Peyer's patch (tissue), 4 donors: Measurements from ENCODE around the gene SWAP70.

Source experiments
- POLR2A ChIP-seq, 2 donors: fragments of 450-650 bp; IDR thresholded peaks; one replicate each; pipeline ENCODE4 v1.5.1; 2017; ENCODE audit warnings: antibody characterized with exemption in 2 of 2, mild to moderate bottlenecking in 2 of 2, moderate library complexity in 2 of 2
- TF ChIP-seq, protein P1 (sequence below), 6 experiments: fragments of 450-650 bp in 4 of 6; fragments of 200-600 bp in 2 of 6; sonication (generic) in 1 of 6; IDR thresholded peaks; one replicate each; pipeline ENCODE4 v1.5.1; 2017 to 2019; ENCODE audit warnings: antibody characterized with exemption in 6 of 6, mild to moderate bottlenecking in 3 of 6, moderate library complexity in 1 of 6

DNA sequence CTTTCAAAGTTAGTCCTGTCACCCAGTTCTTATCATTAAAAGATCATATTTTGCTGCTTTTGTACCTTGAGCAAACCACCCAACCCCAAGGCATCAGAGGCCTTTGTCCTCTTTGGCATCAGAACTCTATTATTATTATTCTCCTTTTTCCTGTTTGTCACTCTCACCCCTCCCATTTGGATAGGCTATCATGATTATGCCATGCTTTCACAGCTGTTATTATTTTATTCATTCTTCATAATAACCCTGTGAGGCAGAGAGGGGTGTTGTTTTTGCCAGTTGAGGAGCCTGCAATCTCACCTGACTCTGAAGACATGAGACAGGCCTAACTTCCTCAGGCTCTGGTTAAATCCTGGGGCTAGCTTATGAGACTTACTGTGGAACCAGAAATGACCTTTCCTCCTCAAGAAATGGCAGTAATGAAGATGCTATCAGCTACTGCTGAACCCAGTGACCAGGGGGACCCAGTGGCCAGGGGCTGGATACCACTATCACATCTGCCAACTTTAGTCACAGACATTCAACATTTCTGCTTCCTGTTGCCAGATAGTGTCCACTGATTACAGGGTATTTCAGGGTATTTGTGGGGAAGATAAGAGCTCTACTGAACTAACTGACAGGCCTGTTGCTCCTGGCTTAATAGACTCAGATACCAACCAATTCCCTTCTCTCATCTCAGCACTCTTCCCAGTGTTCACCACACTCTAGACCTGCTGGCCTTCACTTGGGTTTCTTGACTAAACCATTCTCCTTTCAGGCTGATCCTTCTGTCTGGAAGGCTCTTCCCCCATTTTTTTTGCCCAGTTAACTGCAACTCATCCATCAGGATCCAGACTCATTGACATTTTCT lies 11.8 kb upstream of the SWAP70 start:
- no peak for TF ChIP-seq POLR2A (IDR thresholded peaks at IDR 0.05)
- TF ChIP-seq, protein P1, sequence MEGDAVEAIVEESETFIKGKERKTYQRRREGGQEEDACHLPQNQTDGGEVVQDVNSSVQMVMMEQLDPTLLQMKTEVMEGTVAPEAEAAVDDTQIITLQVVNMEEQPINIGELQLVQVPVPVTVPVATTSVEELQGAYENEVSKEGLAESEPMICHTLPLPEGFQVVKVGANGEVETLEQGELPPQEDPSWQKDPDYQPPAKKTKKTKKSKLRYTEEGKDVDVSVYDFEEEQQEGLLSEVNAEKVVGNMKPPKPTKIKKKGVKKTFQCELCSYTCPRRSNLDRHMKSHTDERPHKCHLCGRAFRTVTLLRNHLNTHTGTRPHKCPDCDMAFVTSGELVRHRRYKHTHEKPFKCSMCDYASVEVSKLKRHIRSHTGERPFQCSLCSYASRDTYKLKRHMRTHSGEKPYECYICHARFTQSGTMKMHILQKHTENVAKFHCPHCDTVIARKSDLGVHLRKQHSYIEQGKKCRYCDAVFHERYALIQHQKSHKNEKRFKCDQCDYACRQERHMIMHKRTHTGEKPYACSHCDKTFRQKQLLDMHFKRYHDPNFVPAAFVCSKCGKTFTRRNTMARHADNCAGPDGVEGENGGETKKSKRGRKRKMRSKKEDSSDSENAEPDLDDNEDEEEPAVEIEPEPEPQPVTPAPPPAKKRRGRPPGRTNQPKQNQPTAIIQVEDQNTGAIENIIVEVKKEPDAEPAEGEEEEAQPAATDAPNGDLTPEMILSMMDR (IDR thresholded peaks at IDR 0.05), result no peak
